K562 (cell line): ENCODE data around the gene FAM167B.

ENCODE experiments used
- BRD4 ChIP-seq: fragments of 200-600 bp; sonication (generic); IDR thresholded peaks from 2 replicates; pipeline ENCODE4 v1.6.1; 2017; ENCODE audit warnings: inconsistent platforms
- GATA2 ChIP-seq: sonication (generic); formaldehyde crosslinking; IDR thresholded peaks from 2 replicates; pipeline ENCODE4 v1.4.0; 2020; ENCODE audit warnings: mild to moderate bottlenecking, missing genetic modification reagents
- NCOA2 ChIP-seq, 2 experiments: fragments of 450-650 bp; IDR thresholded peaks; 2 replicates each; pipeline ENCODE4 v1.6.1; 2018; ENCODE audit warnings: mild to moderate bottlenecking in 2 of 2, moderate library complexity in 1 of 2; ENCODE audit not compliant: partially characterized antibody in 2 of 2
- POLR2AphosphoS5 ChIP-seq: IDR thresholded peaks from 2 replicates; pipeline ENCODE4 v1.6.1; 2011; ENCODE audit warnings: mild to moderate bottlenecking, low read depth, low read length, moderate library complexity; ENCODE audit not compliant: control insufficient read depth, insufficient read depth
- SRF ChIP-seq, 2 experiments: fragments of 250-450, 450-650 bp in 1 of 2; sonication (Bioruptor Pico) in 1 of 2; sonication (generic) in 1 of 2; formaldehyde crosslinking; IDR thresholded peaks; 2 replicates each; pipeline versions ENCODE4 v1.5.0 to v1.5.1; 2020 to 2022; ENCODE audit warnings: mild to moderate bottlenecking in 1 of 2, missing genetic modification reagents in 1 of 2
- ZEB2 ChIP-seq: fragments of 450-650 bp; IDR thresholded peaks from 2 replicates; pipeline ENCODE4 v1.6.1; 2016
- ZNF121 ChIP-seq: sonication (generic); formaldehyde crosslinking; conservative IDR thresholded peaks from 2 replicates; pipeline ENCODE4 v1.8.0; 2022; ENCODE audit warnings: missing genetic modification reagents
- ZNF274 ChIP-seq: IDR thresholded peaks from 2 replicates; pipeline ENCODE4 v1.6.1; 2011; ENCODE audit warnings: low read depth, mild to moderate bottlenecking, low read length, moderate library complexity, borderline replicate concordance
- TF ChIP-seq, protein P1 (sequence below), 3 experiments: IDR thresholded peaks in 2 of 3; conservative IDR thresholded peaks in 1 of 3; 2 replicates each; pipeline ENCODE4 v1.5.1; 2011 to 2012; ENCODE audit warnings: low read length in 3 of 3, mild to moderate bottlenecking in 3 of 3, control low read depth in 2 of 3, improper control_type of control experiment in 1 of 3, inconsistent platforms in 1 of 3, low read depth in 1 of 3, mixed read lengths in 1 of 3, moderate library complexity in 1 of 3; ENCODE audit not compliant: insufficient read depth in 2 of 3
- TF ChIP-seq, protein P2 (sequence below): sonication (generic); formaldehyde crosslinking; IDR thresholded peaks from 2 replicates; pipeline ENCODE4 v1.8.1; 2023; ENCODE audit warnings: mild to moderate bottlenecking, missing genetic modification reagents
- TF ChIP-seq, protein P3 (sequence below), 3 experiments: fragments of 200-800 bp in 1 of 3; fragments of 250-450 bp in 1 of 3; fragments of 450-650 bp in 1 of 3; sonication (Bioruptor Pico) in 1 of 3; sonication (Bioruptor generic) in 1 of 3; formaldehyde crosslinking in 1 of 3; IDR thresholded peaks; 2 replicates each; pipeline versions ENCODE4 v1.6.1 to v1.8.0; 2016 to 2022; ENCODE audit warnings: mild to moderate bottlenecking in 2 of 3, missing genetic modification characterization in 2 of 3, missing compliant biosample characterization in 1 of 3, moderate library complexity in 1 of 3
- TF ChIP-seq, protein P4 (sequence below): sonication (generic); formaldehyde crosslinking; IDR thresholded peaks from 2 replicates; pipeline ENCODE4 v1.8.1; 2023; ENCODE audit warnings: mild to moderate bottlenecking, missing genetic modification reagents

DNA sequence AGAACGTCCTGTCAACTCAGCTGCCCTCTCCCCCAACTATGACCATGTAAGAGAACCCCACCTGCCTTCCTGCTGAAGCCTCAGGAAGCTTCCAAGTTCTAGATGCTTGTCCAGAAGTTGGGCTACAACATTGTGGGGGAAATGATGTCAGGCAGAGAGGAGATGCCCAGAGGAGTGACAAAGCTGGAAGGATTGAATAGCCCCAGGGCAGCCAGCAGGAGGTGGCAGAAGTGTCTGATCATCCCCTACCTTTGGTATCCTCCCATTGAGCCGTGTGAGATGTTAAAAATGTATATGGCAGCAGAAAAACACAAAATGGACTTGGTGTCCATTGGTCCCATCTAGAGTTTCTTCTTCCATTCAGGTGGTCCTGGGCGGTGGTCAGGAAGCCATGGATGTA is 18.3 kb upstream of the FAM167B start:
- TF ChIP-seq, protein P1, sequence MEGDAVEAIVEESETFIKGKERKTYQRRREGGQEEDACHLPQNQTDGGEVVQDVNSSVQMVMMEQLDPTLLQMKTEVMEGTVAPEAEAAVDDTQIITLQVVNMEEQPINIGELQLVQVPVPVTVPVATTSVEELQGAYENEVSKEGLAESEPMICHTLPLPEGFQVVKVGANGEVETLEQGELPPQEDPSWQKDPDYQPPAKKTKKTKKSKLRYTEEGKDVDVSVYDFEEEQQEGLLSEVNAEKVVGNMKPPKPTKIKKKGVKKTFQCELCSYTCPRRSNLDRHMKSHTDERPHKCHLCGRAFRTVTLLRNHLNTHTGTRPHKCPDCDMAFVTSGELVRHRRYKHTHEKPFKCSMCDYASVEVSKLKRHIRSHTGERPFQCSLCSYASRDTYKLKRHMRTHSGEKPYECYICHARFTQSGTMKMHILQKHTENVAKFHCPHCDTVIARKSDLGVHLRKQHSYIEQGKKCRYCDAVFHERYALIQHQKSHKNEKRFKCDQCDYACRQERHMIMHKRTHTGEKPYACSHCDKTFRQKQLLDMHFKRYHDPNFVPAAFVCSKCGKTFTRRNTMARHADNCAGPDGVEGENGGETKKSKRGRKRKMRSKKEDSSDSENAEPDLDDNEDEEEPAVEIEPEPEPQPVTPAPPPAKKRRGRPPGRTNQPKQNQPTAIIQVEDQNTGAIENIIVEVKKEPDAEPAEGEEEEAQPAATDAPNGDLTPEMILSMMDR (IDR thresholded peaks at IDR 0.05 in 2 of 3, conservative IDR thresholded peaks at IDR 0.05 in 1 of 3; ENCODE audit: insufficient read depth in 2 of 3, low read depth in 1 of 3, low read length in 3 of 3), result no peak
- TF ChIP-seq ZNF121 (no peak), POLR2AphosphoS5 (no peak), ZEB2 (no peak), ZNF274 (no peak), SRF (CRISPR knock-in tag; IDR thresholded peaks at IDR 0.05) (no peak), NCOA2 (IDR thresholded peaks at IDR 0.05; ENCODE audit: partially characterized antibody in 2 of 2) (no peak), GATA2 (CRISPR knock-in tag) (no peak), BRD4 (no peak)
- TF ChIP-seq, protein P2, sequence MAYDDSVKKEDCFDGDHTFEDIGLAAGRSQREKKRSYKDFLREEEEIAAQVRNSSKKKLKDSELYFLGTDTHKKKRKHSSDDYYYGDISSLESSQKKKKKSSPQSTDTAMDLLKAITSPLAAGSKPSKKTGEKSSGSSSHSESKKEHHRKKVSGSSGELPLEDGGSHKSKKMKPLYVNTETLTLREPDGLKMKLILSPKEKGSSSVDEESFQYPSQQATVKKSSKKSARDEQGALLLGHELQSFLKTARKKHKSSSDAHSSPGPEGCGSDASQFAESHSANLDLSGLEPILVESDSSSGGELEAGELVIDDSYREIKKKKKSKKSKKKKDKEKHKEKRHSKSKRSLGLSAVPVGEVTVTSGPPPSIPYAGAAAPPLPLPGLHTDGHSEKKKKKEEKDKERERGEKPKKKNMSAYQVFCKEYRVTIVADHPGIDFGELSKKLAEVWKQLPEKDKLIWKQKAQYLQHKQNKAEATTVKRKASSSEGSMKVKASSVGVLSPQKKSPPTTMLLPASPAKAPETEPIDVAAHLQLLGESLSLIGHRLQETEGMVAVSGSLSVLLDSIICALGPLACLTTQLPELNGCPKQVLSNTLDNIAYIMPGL (CRISPR knock-in tag), result no peak
- TF ChIP-seq, protein P3, sequence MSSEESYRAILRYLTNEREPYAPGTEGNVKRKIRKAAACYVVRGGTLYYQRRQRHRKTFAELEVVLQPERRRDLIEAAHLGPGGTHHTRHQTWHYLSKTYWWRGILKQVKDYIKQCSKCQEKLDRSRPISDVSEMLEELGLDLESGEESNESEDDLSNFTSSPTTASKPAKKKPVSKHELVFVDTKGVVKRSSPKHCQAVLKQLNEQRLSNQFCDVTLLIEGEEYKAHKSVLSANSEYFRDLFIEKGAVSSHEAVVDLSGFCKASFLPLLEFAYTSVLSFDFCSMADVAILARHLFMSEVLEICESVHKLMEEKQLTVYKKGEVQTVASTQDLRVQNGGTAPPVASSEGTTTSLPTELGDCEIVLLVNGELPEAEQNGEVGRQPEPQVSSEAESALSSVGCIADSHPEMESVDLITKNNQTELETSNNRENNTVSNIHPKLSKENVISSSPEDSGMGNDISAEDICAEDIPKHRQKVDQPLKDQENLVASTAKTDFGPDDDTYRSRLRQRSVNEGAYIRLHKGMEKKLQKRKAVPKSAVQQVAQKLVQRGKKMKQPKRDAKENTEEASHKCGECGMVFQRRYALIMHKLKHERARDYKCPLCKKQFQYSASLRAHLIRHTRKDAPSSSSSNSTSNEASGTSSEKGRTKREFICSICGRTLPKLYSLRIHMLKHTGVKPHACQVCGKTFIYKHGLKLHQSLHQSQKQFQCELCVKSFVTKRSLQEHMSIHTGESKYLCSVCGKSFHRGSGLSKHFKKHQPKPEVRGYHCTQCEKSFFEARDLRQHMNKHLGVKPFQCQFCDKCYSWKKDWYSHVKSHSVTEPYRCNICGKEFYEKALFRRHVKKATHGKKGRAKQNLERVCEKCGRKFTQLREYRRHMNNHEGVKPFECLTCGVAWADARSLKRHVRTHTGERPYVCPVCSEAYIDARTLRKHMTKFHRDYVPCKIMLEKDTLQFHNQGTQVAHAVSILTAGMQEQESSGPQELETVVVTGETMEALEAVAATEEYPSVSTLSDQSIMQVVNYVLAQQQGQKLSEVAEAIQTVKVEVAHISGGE (CRISPR knock-in tag; IDR thresholded peaks at IDR 0.05), result no peak
- TF ChIP-seq, protein P4, sequence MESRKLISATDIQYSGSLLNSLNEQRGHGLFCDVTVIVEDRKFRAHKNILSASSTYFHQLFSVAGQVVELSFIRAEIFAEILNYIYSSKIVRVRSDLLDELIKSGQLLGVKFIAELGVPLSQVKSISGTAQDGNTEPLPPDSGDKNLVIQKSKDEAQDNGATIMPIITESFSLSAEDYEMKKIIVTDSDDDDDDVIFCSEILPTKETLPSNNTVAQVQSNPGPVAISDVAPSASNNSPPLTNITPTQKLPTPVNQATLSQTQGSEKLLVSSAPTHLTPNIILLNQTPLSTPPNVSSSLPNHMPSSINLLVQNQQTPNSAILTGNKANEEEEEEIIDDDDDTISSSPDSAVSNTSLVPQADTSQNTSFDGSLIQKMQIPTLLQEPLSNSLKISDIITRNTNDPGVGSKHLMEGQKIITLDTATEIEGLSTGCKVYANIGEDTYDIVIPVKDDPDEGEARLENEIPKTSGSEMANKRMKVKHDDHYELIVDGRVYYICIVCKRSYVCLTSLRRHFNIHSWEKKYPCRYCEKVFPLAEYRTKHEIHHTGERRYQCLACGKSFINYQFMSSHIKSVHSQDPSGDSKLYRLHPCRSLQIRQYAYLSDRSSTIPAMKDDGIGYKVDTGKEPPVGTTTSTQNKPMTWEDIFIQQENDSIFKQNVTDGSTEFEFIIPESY (CRISPR knock-in tag), result no peak
